ENCODE data around the gene SLC30A10. TPM values are rescaled to one million over a fixed set of nuclear protein-coding genes. Genes with fewer than 3 reads are reported as not detected.
"Not testable (repeated sequence)": the region's sequence is repeated elsewhere in the genome, so short reads cannot be mapped to it uniquely, and the experiment has no call there.

Gene SLC30A10
- total and polyA plus RNA-seq, 2 of the 13 experiments (the other 11 are each of a cell fraction or from before 2014, with no cell fraction given): 20.9 to 30.2 TPM

DNA sequence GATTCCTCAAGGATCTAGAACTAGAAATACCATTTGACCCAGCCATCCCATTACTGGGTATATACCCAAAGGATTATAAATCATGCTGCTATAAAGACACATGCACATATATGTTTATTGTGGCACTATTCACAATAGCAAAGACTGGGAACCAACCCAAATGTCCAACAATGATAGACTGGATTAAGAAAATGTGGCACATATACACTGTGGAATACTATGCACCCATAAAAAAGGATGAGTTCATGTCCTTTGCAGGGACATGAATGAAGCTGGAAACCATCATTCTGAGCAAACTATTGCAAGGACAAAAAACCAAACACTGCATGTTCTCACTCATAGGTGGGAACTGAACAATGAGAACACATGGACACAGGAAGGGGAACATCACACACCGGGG, 36.1 kb downstream of the SLC30A10 start:
- H3K9me3 ChIP-seq (ENCODE audit: low read length); H3K27me3 ChIP-seq (ENCODE audit: control insufficient read depth in 1 of 2, insufficient read depth in 2 of 2, low read length in 2 of 2); CTCF ChIA-PET (ENCODE audit: low intra/inter-chr PET ratio, low total read pairs); H3K79me2 ChIP-seq (ENCODE audit: insufficient read depth, low read length); H3K4me3 ChIP-seq (replicated peaks in 1 of 3; ENCODE audit: insufficient read depth in 1 of 3, low read depth in 2 of 3, low read length in 3 of 3); H3K4me1 ChIP-seq (ENCODE audit: insufficient read depth, low read length); H4K20me1 ChIP-seq (ENCODE audit: insufficient read depth, low read length); intact Hi-C loops (cut with micrococcal nuclease; ENCODE audit: unreplicated experiment); FAIRE-seq; H3K27ac ChIP-seq (ENCODE audit: extremely low read length, insufficient read depth, low read length); POLR2A ChIA-PET; ATAC-seq; in situ Hi-C loops (cut with HindIII; ENCODE audit: extremely low pct_ligation_motif_present, low pct_unique_long_range_greater_than_20kb); H3K4me2 ChIP-seq (ENCODE audit: low read depth, low read length); DNase-seq (ENCODE audit: low spot score); H3K9ac ChIP-seq (ENCODE audit: insufficient read depth, low read depth, low read length); H3K36me3 ChIP-seq (replicated peaks in 1 of 2; ENCODE audit: control insufficient read depth in 1 of 2, insufficient read depth in 2 of 2, low read length in 2 of 2); BruUV-seq (replicated peaks); H2AFZ ChIP-seq (ENCODE audit: low read length): not testable (repeated sequence)
- 89% methylated on average over 1 of the region's 1 CpG for WGBS (ENCODE audit: low lambda C conversion rate)

DNA sequence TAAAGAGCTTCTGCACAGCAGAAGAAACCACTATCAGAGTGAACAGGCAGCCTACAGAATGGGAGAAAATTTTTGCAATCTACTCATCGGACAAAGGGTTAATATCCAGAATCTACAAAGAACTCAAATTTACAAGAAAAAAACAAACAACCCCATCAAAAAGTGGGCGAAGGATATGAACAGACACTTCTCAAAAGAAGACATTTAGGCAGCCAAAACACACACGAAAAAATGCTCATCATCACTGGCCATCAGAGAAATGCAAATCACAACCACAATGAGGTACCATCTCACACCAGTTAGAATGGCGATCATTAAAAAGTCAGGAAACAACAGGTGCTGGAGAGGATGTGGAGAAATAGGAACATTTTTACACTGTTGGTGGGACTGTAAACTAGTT, 36.5 kb downstream of the SLC30A10 start:
- ATAC-seq; H3K36me3 ChIP-seq (replicated peaks in 1 of 2; ENCODE audit: control insufficient read depth in 1 of 2, insufficient read depth in 2 of 2, low read length in 2 of 2); H3K4me3 ChIP-seq (replicated peaks in 1 of 3; ENCODE audit: insufficient read depth in 1 of 3, low read depth in 2 of 3, low read length in 3 of 3); H3K9me3 ChIP-seq (ENCODE audit: low read length); CTCF ChIA-PET (ENCODE audit: low intra/inter-chr PET ratio, low total read pairs); H3K27me3 ChIP-seq (ENCODE audit: control insufficient read depth in 1 of 2, insufficient read depth in 2 of 2, low read length in 2 of 2); BruUV-seq (replicated peaks); H3K27ac ChIP-seq (ENCODE audit: extremely low read length, insufficient read depth, low read length); POLR2A ChIA-PET; H3K79me2 ChIP-seq (ENCODE audit: insufficient read depth, low read length); H3K4me1 ChIP-seq (ENCODE audit: insufficient read depth, low read length); H3K4me2 ChIP-seq (ENCODE audit: low read depth, low read length); H4K20me1 ChIP-seq (ENCODE audit: insufficient read depth, low read length); FAIRE-seq; H2AFZ ChIP-seq (ENCODE audit: low read length); in situ Hi-C loops (cut with HindIII; ENCODE audit: extremely low pct_ligation_motif_present, low pct_unique_long_range_greater_than_20kb); H3K9ac ChIP-seq (ENCODE audit: insufficient read depth, low read depth, low read length); DNase-seq (ENCODE audit: low spot score); intact Hi-C loops (cut with micrococcal nuclease; ENCODE audit: unreplicated experiment): not testable (repeated sequence)
- WGBS (ENCODE audit: low lambda C conversion rate): 56% methylated on average over 4 of the region's 4 CpGs

DNA sequence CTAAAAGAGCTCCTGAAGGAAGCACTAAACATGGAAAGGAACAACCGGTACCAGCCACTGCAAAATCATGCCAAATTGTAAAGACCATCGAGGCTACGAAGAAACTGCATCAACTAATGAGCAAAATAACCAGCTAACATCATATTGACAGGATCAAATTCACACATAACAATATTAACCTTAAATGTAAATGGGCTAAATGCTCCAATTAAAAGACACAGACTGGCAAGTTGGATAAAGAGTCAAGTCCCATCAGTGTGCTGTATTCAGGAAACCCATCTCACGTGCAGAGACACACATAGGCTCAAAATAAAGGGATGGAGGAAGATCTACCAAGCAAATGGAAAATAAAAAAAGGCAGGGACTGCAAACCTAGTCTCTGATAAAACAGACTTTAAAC, 39.7 kb downstream of the SLC30A10 start:
- H3K27me3 ChIP-seq (ENCODE audit: control insufficient read depth in 1 of 2, insufficient read depth in 2 of 2, low read length in 2 of 2); ATAC-seq; intact Hi-C loops (cut with micrococcal nuclease; ENCODE audit: unreplicated experiment); H3K27ac ChIP-seq (ENCODE audit: extremely low read length, insufficient read depth, low read length); BruUV-seq (replicated peaks); CTCF ChIA-PET (ENCODE audit: low intra/inter-chr PET ratio, low total read pairs); POLR2A ChIA-PET; FAIRE-seq; H3K9me3 ChIP-seq (ENCODE audit: low read length); H4K20me1 ChIP-seq (ENCODE audit: insufficient read depth, low read length); H3K4me3 ChIP-seq (replicated peaks in 1 of 3; ENCODE audit: insufficient read depth in 1 of 3, low read depth in 2 of 3, low read length in 3 of 3); H3K36me3 ChIP-seq (replicated peaks in 1 of 2; ENCODE audit: control insufficient read depth in 1 of 2, insufficient read depth in 2 of 2, low read length in 2 of 2); DNase-seq (ENCODE audit: low spot score); H3K79me2 ChIP-seq (ENCODE audit: insufficient read depth, low read length); H3K9ac ChIP-seq (ENCODE audit: insufficient read depth, low read depth, low read length); H3K4me2 ChIP-seq (ENCODE audit: low read depth, low read length); in situ Hi-C loops (cut with HindIII; ENCODE audit: extremely low pct_ligation_motif_present, low pct_unique_long_range_greater_than_20kb); H2AFZ ChIP-seq (ENCODE audit: low read length): not testable (repeated sequence)
- H3K4me1 ChIP-seq (ENCODE audit: insufficient read depth, low read length): peaks cover 20% of the 10 kb centered on the region
- WGBS (ENCODE audit: low lambda C conversion rate): 61% methylated on average over 4 of the region's 4 CpGs
